Stimulated activated naive CD8-positive, alpha-beta T cell treated with anti-CD3 and anti-CD28 coated beads, Interleukin-15, amount 100 ng/mL, for 72 hours (primary cell): ENCODE results near the gene MAG.
A peak's percentile ranks its signal among the peaks of the same experiment; 100 is the strongest.

Source experiments
- ATAC-seq: fragments of 150-1000 bp; cut with Tn5 transposase; 2 replicates; pipeline ENCODE4 v1.10.0; 2021; ENCODE audit warnings: mild to moderate bottlenecking, moderate library complexity
- DNase-seq, 2 donors: peaks; one replicate each; pipeline ENCODE4 v3.0.0; 2021 to 2022
- H3K27ac Mint-ChIP-seq, 2 donors: one replicate each; pipeline ENCODE4 v1.8.0; 2022; ENCODE audit warnings: mild to moderate bottlenecking in 2 of 2, mixed read lengths in 2 of 2, moderate library complexity in 2 of 2
- H3K27me3 Mint-ChIP-seq: one replicate; pipeline ENCODE4 v1.8.0; 2022; ENCODE audit warnings: mixed read lengths
- H3K4me1 Mint-ChIP-seq: one replicate; pipeline ENCODE4 v1.8.0; 2022; ENCODE audit warnings: mild to moderate bottlenecking, mixed read lengths
- H3K4me3 Mint-ChIP-seq, 2 donors: one replicate each; pipeline ENCODE4 v1.8.0; 2022; ENCODE audit warnings: mild to moderate bottlenecking in 2 of 2, mixed read lengths in 2 of 2, moderate library complexity in 1 of 2
- H3K9me3 Mint-ChIP-seq, 2 donors: one replicate each; pipeline ENCODE4 v1.8.0; 2022; ENCODE audit warnings: mixed read lengths in 2 of 2

The MAG gene

DNA sequence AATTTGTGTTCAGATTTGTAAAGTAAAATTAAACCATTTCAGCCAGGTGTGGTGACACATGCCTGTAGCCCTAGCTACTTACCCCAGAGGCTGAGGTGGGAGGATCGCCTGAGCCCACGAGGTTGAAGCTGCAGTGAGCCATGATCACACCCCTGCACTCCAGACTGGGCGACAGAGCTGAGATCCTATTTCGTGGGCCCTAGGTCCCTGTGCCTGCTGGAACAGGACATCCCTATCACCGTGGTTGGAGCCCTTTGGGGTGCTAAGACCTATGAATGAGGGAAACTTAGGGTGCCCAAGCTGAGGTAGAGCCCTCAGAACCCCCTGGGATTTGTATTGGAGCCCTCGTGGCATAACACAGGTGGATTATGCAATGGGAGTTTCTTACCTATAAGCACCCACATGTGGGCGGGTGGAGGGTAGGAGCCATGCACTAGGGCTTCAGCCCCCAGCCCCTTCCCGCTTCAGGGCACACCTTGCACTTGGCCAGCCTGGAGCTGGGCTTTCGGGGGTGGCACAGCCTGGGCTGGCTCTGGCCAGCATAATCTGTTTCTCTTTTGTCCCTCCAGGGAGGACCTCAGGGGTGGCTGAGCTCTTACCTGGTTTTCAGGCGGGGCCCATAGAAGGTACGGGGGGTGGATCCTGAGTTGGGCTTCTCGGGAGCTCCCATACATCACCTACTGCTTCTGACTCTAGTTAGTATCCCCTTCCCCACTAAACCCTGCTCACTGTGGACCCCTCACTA lies 30.4 kb upstream of the MAG start:
- Mint-ChIP-seq H3K9me3 (no peaks in the 10 kb centered on the region), H3K27ac (peak overlapping the region in 1 of 2 donors; percentile 50), H3K4me3 (no peak overlapping the region), H3K27me3 (no peaks in the 10 kb centered on the region), H3K4me1 (peaks cover 54% of the 10 kb centered on the region)
- peak in 1 of 2 donors; percentile 8 for DNase-seq
- ATAC-seq = no peak

DNA sequence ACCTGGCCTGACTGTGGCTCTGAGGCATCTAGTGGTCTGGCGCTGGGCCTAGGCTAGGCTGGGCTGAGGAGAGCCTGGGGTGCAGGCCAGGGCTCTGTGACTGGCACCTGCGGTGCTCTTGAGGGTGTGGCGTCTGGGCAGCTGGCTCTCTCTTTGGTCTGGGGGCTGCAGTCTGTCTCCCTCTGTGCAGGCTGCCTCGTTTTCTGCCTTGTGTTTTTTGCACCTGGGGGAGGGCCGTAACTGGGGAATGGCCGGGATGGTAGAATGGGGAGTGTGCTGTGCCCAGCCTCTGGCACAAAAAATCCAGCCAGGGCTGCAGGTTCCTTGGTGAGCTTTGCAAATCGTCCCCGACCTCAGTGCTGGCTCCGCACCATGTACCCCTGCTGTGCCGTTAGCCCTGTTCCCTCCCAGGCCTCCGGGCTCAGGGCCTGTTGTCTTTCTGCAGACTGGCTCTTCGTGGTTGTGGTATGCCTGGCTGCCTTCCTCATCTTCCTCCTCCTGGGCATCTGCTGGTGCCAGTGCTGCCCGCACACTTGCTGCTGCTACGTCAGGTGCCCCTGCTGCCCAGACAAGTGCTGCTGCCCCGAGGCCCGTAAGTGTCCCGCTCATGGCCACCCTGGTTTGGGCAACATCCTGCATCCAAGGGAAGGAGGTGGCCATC lies 29.7 kb upstream of the MAG start:
- DNase-seq (peak in 1 of 2 donors; percentile 7), ATAC-seq (no peak)
- Mint-ChIP-seq H3K9me3 (no peaks in the 10 kb centered on the region), H3K27me3 (no peaks in the 10 kb centered on the region), H3K27ac (no peak overlapping the region), H3K4me1 (peaks cover 51% of the 10 kb centered on the region), H3K4me3 (no peak overlapping the region)

DNA sequence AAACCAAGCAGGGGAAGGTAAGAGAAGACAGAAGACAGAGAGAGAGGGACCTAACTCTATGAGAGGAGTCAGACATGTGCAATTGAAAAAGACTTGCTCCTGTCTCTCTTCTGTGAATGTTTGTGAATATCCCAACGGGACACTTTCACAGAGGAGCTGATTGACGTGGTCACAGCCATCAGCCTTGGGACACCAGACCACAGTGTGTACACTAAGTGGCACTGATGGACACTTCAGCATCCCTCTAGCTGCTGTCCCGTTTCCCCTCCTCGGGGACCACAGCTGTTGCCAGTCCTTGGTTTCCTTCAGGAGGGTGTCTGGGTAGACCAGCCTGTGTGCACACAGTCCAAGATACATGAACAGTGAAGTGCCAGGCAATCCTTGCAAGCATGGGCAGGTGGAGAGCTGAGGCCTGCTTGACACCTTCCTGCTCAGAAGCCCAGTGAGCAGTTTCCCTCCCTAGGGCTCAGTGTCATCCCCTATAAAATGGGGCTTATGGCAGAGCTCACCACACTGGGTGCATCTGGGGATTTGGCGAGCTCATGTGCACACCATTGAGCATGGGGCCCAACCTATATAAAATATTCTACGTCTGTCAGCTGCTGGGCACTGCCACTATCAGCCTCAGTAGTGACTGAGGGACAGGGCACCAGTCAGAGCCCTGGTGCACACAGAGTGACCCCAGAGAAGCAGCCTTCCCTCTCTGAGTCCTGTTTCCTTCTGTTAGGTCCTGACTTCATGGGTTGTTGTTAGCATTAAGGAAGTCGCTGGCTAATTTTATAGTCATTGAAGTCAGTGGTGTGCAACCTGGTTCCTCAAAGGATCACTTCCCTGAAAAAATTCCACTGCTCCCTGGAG lies 27.5 kb upstream of the MAG start:
- DNase-seq = no peak

DNA sequence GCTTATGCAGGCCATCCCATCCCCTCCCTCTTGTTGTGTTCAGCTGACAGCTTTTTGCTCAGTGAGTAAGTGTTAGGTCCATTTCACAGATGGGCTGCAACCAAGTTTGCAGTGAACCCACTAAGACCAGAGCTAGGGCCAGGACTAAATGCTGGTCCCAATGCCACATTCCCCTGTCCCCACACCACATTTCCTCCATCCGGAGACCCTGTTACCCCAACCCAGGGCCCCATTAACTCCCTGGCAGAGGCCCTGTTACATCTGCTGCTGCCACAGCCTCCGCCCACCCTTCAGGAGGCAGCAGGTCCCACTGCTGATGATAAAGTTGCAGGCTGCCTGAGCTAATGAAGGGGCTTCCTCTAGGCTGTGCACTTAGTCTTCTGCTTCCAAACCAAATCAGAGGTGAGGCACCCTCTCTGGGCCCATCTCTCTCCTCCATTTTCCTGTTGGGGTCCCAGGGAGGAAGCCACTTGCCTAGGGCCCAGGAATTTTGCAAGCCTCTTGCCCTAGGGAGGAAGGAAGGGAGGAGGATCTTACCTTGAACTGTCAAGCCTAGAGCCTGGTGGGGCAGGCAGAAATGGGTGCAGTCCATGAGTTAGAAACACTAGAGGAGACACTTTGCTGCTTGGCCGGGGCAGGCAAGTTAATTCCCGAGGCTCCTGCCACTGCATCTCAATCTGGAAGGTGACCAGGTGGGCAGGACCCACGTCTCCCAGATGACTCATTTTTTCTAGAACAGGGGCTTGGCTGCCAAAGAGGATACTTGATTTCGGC lies 26.6 kb upstream of the MAG start:
- H3K27me3 Mint-ChIP-seq = no peaks in the 10 kb centered on the region
- DNase-seq = no peak
- peak overlapping the region; percentile 8 to 99 for H3K4me3 Mint-ChIP-seq
- H3K4me1 Mint-ChIP-seq = peaks cover 41% of the 10 kb centered on the region
- no peaks in the 10 kb centered on the region for H3K9me3 Mint-ChIP-seq
- H3K27ac Mint-ChIP-seq = no peak overlapping the region
- ATAC-seq = no peak

More for the DNA sequence above, 27.5 kb upstream of the MAG start:
- no peak for ATAC-seq
- no peaks in the 10 kb centered on the region for H3K9me3 Mint-ChIP-seq
- H3K27me3 Mint-ChIP-seq = no peaks in the 10 kb centered on the region
- no peak overlapping the region for H3K4me3 Mint-ChIP-seq
- peaks cover 38% of the 10 kb centered on the region for H3K4me1 Mint-ChIP-seq
- H3K27ac Mint-ChIP-seq = peak overlapping the region in 1 of 2 donors; percentile 8

DNA sequence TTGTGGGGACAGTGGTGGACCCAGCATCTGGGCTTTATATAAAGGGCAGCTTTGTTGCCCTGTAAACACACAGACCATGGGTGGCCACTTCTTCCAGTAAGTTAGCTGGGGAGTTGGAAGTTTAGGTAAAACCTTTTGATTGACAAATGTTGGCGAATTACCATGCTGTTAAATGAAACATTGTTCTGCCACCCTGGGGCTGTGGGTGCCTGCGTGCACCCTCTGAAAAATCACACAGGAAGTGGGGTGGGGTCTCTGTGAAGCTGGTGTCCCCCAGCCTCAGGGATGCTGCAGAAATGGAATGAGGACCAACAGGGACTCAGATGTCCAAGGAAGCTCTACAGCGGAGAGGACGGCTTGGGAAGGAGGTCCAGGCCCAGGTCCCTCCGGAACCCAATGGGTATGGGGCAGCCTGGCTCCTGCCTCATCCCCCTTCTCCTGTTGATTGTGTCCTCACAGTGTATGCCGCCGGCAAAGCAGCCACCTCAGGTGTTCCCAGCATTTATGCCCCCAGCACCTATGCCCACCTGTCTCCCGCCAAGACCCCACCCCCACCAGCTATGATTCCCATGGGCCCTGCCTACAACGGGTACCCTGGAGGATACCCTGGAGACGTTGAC lies 26.0 kb upstream of the MAG start:
- Mint-ChIP-seq H3K4me1 (peaks cover 44% of the 10 kb centered on the region), H3K27ac (peak overlapping the region; percentile 46 to 88), H3K9me3 (no peaks in the 10 kb centered on the region), H3K27me3 (no peaks in the 10 kb centered on the region), H3K4me3 (peak overlapping the region; percentile 96 to 99)
- ATAC-seq (no peak), DNase-seq (no peak)

DNA sequence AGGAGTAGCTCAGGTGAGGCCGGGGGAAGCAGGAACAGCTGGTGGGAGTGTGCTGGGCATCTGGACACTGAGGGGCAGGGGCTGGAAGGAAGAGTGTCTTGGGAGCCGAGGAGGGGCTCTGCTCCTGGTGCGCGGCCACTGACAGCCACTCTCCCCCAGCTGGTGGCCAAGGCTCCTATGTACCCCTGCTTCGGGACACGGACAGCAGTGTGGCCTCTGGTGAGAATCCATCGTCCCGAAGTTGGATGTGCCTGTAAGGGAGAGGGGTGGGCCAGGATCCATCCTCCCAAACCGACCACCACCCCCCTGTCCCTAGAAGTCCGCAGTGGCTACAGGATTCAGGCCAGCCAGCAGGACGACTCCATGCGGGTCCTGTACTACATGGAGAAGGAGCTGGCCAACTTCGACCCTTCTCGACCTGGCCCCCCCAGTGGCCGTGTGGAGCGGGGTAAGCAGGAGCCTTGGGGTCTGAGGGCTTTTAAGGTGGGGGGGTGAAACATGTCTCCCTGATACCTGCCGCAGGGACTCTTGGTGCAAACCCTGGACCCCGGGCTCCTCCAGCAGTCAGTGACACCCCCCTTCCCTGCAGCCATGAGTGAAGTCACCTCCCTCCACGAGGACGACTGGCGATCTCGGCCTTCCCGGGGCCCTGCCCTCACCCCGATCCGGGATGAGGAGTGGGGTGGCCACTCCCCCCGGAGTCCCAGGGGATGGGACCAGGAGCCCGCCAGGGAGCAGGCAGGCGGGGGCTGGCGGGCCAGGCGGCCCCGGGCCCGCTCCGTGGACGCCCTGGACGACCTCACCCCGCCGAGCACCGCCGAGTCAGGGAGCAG lies 25.2 kb upstream of the MAG start:
- no peaks in the 10 kb centered on the region for H3K27me3 Mint-ChIP-seq
- H3K9me3 Mint-ChIP-seq = no peaks in the 10 kb centered on the region
- H3K27ac Mint-ChIP-seq = peak overlapping the region; percentile 97 to 98
- ATAC-seq (no peak), DNase-seq (no peak)
- peak overlapping the region; percentile 96 to 99 for H3K4me3 Mint-ChIP-seq
- peaks cover 43% of the 10 kb centered on the region for H3K4me1 Mint-ChIP-seq

DNA sequence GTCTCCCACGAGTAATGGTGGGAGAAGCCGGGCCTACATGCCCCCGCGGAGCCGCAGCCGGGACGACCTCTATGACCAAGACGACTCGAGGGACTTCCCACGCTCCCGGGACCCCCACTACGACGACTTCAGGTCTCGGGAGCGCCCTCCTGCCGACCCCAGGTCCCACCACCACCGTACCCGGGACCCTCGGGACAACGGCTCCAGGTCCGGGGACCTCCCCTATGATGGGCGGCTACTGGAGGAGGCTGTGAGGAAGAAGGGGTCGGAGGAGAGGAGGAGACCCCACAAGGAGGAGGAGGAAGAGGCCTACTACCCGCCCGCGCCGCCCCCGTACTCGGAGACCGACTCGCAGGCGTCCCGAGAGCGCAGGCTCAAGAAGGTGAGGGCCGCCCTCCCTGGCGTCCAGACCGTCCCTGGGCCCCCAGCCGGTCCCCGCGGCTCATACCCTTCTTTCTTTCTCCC lies 24.6 kb upstream of the MAG start:
- Mint-ChIP-seq H3K9me3 (no peaks in the 10 kb centered on the region), H3K4me3 (peak overlapping the region; percentile 96 to 99), H3K4me1 (peaks cover 49% of the 10 kb centered on the region), H3K27me3 (no peaks in the 10 kb centered on the region), H3K27ac (peak overlapping the region; percentile 97 to 98)
- DNase-seq (peak in 1 of 2 donors; percentile 53), ATAC-seq (peak; percentile 10)

DNA sequence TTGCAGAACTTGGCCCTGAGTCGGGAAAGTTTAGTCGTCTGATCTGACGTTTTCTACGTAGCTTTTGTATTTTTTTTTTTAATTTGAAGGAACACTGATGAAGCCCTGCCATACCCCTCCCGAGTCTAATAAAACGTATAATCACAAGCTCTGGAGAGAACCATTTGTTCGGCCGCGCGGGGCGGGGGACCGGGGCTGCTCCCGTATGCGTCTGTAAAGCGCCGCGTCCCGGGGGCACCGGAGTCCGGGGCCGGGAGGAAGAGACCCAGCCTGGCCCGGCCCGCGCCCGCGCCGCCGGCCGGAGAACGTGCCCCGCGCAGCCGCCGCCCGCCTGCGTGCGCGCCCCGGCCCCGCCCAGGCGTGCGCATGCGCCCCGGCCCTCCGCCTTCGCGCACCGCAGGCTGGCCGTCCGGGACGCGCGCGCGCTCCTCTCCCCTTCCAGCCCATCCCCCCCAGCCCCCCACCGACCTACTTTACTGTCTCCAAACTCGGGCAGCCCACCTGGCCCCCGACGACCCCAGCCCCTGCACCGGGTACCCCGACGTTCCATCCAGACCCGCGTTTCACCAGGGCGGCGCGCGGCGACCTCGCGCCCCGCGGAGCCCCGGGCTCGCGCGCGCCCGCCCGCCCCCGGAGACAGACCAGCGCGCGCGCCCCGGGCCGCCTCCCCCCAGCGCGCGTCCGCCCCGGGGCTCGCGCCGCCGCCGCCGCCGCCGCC lies 24.0 kb upstream of the MAG start:
- peaks cover 50% of the 10 kb centered on the region for H3K4me1 Mint-ChIP-seq
- ATAC-seq = peak; percentile 61
- H3K27ac Mint-ChIP-seq = peak overlapping the region; percentile 97 to 98
- no peaks in the 10 kb centered on the region for H3K9me3 Mint-ChIP-seq
- DNase-seq = peak; percentile 76 to 81
- H3K27me3 Mint-ChIP-seq = no peaks in the 10 kb centered on the region
- peak overlapping the region; percentile 96 to 99 for H3K4me3 Mint-ChIP-seq

DNA sequence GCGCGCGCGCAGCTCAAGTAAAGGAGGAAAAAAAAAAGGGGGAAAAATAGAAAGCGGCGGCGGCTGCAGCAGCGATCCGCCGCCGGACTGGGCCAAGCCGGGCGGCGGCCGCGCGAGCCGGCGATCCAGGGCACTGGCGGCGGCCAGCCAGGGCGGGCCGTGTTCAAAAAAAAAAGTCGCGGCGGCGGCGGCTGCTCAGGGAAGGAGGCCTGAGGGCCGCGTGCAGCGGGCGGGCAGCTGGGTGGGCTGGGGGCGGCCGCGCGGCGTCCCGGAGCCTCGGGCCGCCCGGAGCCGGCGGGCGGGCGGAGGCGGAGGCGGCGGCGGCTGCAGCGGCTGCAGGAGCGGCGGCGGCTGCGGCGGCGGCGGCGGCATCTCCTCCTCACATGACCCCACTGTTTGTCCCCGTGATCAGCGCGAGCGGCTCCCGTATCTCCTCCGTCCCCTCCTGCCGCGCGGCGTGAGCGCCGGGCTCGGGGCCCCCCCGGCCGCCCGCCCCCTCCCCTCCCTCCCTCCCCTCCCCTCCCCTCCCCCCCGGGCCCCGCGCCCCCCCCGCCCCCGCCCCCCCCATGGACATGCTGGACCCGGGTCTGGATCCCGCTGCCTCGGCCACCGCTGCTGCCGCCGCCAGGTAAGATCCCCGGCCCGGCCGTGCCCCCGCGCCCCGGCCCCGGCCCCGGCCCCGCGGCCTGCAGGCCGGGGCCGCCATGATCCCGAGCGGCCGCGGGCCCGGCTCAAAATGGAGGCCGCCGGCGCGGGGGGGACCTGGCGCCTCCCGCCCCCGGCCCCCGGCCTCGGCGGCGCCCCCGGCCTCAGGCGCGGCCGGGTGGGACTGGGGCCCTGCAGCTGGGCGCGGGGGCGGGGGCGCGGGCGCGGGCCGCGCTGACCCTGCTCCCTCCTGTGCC lies 23.2 kb upstream of the MAG start, which contains the start of gene USF2:
USF2 (plus strand) TSS at position 427 of the 902 bp plus-strand sequence; CDS start at position 567, 140 bp downstream.
- Mint-ChIP-seq H3K4me3 (peak within 1 kb of the TSS; percentile 96 to 99), H3K27me3 (no peaks in the 10 kb centered on the region), H3K9me3 (no peaks in the 10 kb centered on the region), H3K27ac (peak within 1 kb of the TSS; percentile 97 to 98), H3K4me1 (peaks cover 50% of the 10 kb centered on the region)
- ATAC-seq = peak; percentile 42
- peak; percentile 66 to 74 for DNase-seq

DNA sequence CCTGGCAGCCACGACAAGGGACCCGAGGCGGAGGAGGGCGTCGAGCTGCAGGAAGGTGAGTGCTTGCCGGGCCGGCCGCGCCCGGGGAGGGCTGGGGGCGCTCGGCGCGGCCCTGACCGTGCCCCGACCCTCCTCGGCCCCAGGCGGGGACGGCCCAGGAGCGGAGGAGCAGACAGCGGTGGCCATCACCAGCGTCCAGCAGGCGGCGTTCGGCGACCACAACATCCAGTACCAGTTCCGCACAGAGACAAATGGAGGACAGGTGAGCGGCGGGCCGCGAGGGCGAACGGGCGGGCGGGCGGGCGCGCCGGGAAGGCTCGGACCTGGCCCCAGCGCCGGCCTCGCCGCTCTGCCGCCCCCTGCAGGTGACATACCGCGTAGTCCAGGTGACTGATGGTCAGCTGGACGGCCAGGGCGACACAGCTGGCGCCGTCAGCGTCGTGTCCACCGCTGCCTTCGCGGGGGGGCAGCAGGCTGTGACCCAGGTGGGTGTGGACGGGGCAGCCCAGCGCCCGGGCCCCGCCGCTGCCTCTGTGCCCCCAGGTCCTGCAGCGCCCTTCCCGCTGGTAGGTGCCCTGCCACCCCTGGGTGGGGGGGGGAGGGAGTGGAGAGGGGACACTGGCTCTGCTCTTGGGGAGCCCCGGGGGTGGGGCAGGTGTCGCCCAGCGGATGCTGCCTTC lies 22.4 kb upstream of the MAG start:
- H3K27me3 Mint-ChIP-seq = no peaks in the 10 kb centered on the region
- H3K4me3 Mint-ChIP-seq = peak overlapping the region; percentile 74 to 76
- peaks cover 47% of the 10 kb centered on the region for H3K4me1 Mint-ChIP-seq
- H3K27ac Mint-ChIP-seq = peak overlapping the region; percentile 19 to 77
- ATAC-seq (peak; percentile 79), DNase-seq (peak; percentile 78 to 87)
- H3K9me3 Mint-ChIP-seq = no peaks in the 10 kb centered on the region

DNA sequence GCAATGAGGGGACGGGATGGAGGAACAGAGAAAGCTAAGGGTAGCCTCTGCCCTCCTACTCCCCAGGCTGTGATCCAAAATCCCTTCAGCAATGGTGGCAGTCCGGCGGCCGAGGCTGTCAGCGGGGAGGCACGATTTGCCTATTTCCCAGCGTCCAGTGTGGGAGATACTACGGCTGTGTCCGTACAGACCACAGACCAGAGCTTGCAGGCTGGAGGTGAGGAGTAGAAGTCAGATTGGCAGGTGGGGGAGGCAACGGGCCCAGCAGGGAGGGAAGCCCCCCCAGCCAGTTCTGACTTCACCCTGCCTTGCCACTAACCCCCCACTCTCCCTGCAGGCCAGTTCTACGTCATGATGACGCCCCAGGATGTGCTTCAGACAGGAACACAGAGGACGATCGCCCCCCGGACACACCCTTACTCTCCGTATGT lies 21.6 kb upstream of the MAG start:
- peaks cover 39% of the 10 kb centered on the region for H3K4me1 Mint-ChIP-seq
- H3K4me3 Mint-ChIP-seq = peak overlapping the region; percentile 44 to 50
- H3K27me3 Mint-ChIP-seq = no peaks in the 10 kb centered on the region
- no peaks in the 10 kb centered on the region for H3K9me3 Mint-ChIP-seq
- peak overlapping the region in 1 of 2 donors; percentile 71 for H3K27ac Mint-ChIP-seq
- DNase-seq (no peak), ATAC-seq (no peak)

DNA sequence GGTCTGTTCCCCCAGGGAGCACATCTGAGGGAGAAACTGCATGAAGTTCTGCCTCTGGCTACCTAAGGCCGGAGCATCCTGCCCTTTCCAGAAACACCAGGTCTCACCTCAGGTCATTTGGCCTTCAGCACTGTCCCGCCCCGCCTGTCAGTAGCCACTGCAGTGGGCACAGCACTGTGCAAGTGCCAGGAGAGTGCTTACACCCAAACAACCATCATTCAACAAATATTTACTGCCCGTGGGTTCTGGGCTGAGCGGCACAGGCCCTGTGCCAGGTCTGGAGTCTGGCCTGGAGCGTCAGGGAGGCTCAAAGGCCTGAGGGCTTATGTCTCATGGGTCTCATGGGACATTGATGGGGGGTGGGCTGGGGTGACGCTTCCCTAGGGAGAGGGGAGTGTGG lies 20.4 kb upstream of the MAG start:
- Mint-ChIP-seq H3K4me3 (no peak overlapping the region), H3K4me1 (peaks cover 28% of the 10 kb centered on the region), H3K27ac (no peak overlapping the region), H3K27me3 (no peaks in the 10 kb centered on the region), H3K9me3 (no peaks in the 10 kb centered on the region)
- no peak for DNase-seq
- no peak for ATAC-seq
